SK-N-SH (cell line): ENCODE measurements around the gene BCL2L15. TPM values are rescaled to one million over a fixed set of nuclear protein-coding genes. Genes with fewer than 3 reads are reported as not detected.

Experiments used
- CTCF ChIA-PET: fragments of 300-600, 350-600 bp; formaldehyde crosslinking; extraction: SDS; loops from one replicate; lab custom pipeline; 2021; lab: Yijun Ruan, JAX
- POLR2A ChIA-PET: fragments of 350-600 bp; sonication (Branson Sonifier 250); formaldehyde crosslinking; extraction: SDS; loops from one replicate; lab custom pipeline; 2020; ENCODE audit warnings: antibody characterized with exemption, inconsistent platforms; lab: Yijun Ruan, JAX
- DNase-seq: peaks from one replicate; pipeline ENCODE4 v3.0.0; 2012
- H2AFZ ChIP-seq: fragments of 200-600 bp; sonication (generic); 2 replicates; pipeline ENCODE4 v1.8.1; 2016; ENCODE audit warnings: antibody characterized with exemption, mild to moderate bottlenecking, low read depth
- H3F3A ChIP-seq: fragments of 200-600 bp; sonication (generic); replicated peaks from 2 replicates; pipeline ENCODE3; 2016; ENCODE audit warnings: antibody characterized with exemption, mild to moderate bottlenecking; ENCODE audit not compliant: insufficient read depth
- H3K27ac ChIP-seq, 2 experiments: fragments of 200-500 bp in 1 of 2; fragments of 200-600 bp in 1 of 2; sonication (Bioruptor generic) in 1 of 2; sonication (generic), shearing (Covaris generic) in 1 of 2; 2 replicates each; pipeline versions ENCODE4 v1.5.1 to v1.6.1; 2014 to 2016; ENCODE audit warnings: low read depth in 2 of 2, inconsistent platforms in 1 of 2, low read length in 1 of 2, mild to moderate bottlenecking in 1 of 2, mixed read lengths in 1 of 2
- H3K27me3 ChIP-seq: fragments of 200-600 bp; sonication (generic), shearing (Covaris generic); 2 replicates; pipeline ENCODE4 v1.6.1; 2016; ENCODE audit warnings: mixed run types; ENCODE audit not compliant: insufficient read depth
- H3K36me3 ChIP-seq, 2 experiments: fragments of 200-500 bp in 1 of 2; fragments of 200-600 bp in 1 of 2; sonication (Bioruptor generic) in 1 of 2; sonication (generic) in 1 of 2; replicated peaks in 1 of 2; 2 replicates each; pipeline versions ENCODE3 to v1.5.1; 2014 to 2016; ENCODE audit warnings: low read length in 1 of 2, mild to moderate bottlenecking in 1 of 2; ENCODE audit not compliant: insufficient read depth in 2 of 2, control insufficient read depth in 1 of 2
- H3K4me1 ChIP-seq, 2 experiments: fragments of 200-500 bp in 1 of 2; fragments of 200-600 bp in 1 of 2; sonication (Bioruptor generic) in 1 of 2; sonication (generic), shearing (Covaris generic) in 1 of 2; 2 replicates each; pipeline versions ENCODE4 v1.5.1 to v1.6.1; 2014 to 2016; ENCODE audit warnings: low read depth in 1 of 2, low read length in 1 of 2, mixed run types in 1 of 2; ENCODE audit not compliant: insufficient read depth in 2 of 2, control insufficient read depth in 1 of 2
- H3K4me2 ChIP-seq: fragments of 200-600 bp; sonication (generic), shearing (Covaris generic); 2 replicates; pipeline ENCODE4 v1.6.1; 2017; ENCODE audit warnings: mixed run types
- H3K4me3 ChIP-seq, 2 experiments: fragments of 200-500 bp in 1 of 2; fragments of 200-600 bp in 1 of 2; sonication (Bioruptor generic) in 1 of 2; sonication (generic), shearing (Covaris generic) in 1 of 2; 2 replicates each; pipeline versions ENCODE4 v1.5.1 to v1.8.1; 2014 to 2016; ENCODE audit warnings: low read depth in 2 of 2, inconsistent platforms in 1 of 2, low read length in 1 of 2, mild to moderate bottlenecking in 1 of 2, mixed read lengths in 1 of 2, moderate library complexity in 1 of 2
- H3K79me2 ChIP-seq: fragments of 200-600 bp; sonication (generic); 2 replicates; pipeline ENCODE4 v1.8.1; 2017; ENCODE audit warnings: mild to moderate bottlenecking; ENCODE audit not compliant: insufficient read depth
- H3K9ac ChIP-seq: fragments of 200-600 bp; sonication (generic); 2 replicates; pipeline ENCODE4 v1.6.1; 2017; ENCODE audit warnings: mixed run types
- H3K9me2 ChIP-seq: fragments of 200-600 bp; sonication (generic); 2 replicates; pipeline ENCODE4 v1.6.1; 2017; ENCODE audit warnings: mixed run types
- H3K9me3 ChIP-seq: fragments of 200-600 bp; sonication (generic); 2 replicates; pipeline ENCODE4 v1.6.1; 2017; ENCODE audit warnings: mixed run types, mild to moderate bottlenecking, moderate library complexity
- H4K20me1 ChIP-seq: fragments of 200-600 bp; sonication (generic); 2 replicates; pipeline ENCODE4 v1.6.1; 2017; ENCODE audit warnings: mild to moderate bottlenecking, mixed run types; ENCODE audit not compliant: insufficient read depth
- CTCF ChIP-seq: fragments of 200-600 bp; sonication (generic); IDR thresholded peaks from 2 replicates; pipeline ENCODE4 v1.6.1; 2017; ENCODE audit warnings: antibody characterized with exemption, mild to moderate bottlenecking, moderate library complexity
- ELF1 ChIP-seq: IDR thresholded peaks from 2 replicates; pipeline ENCODE4 v1.4.0; 2012
- MEF2A ChIP-seq: IDR thresholded peaks from 2 replicates; pipeline ENCODE4 v1.4.0; 2012; ENCODE audit warnings: low read depth, borderline replicate concordance
- MXI1 ChIP-seq: IDR thresholded peaks from 2 replicates; pipeline ENCODE4 v1.6.1; 2012; ENCODE audit warnings: mild to moderate bottlenecking, low read depth, low read length, improper control_type of control experiment
- NFIC ChIP-seq: IDR thresholded peaks from 2 replicates; pipeline ENCODE4 v1.4.0; 2012; ENCODE audit warnings: borderline replicate concordance
- REST ChIP-seq: IDR thresholded peaks from 2 replicates; pipeline ENCODE4 v1.6.1; 2012; ENCODE audit warnings: mild to moderate bottlenecking, low read depth, low read length, moderate library complexity
- TAF1 ChIP-seq: IDR thresholded peaks from 2 replicates; pipeline ENCODE4 v1.6.1; 2012; ENCODE audit warnings: low read depth, mild to moderate bottlenecking, low read length, moderate library complexity, borderline replicate concordance
- USF2 ChIP-seq: fragments of 150-350 bp; IDR thresholded peaks from 2 replicates; pipeline ENCODE4 v1.6.1; 2017; ENCODE audit warnings: antibody characterized with exemption, low read length, low read depth, borderline replicate concordance
- WGBS: methylation state at CpG from one replicate; pipeline ENCODE4 v1.1.6; 2017; ENCODE audit warnings: low lambda C conversion rate; 5-methylcytosine and 5-hydroxymethylcytosine counted together
- polyA plus RNA-seq, 3 experiments: library from polyadenylated mRNA; depleted of rRNA; stranded (reverse); fragments of >200 nt; gene quantifications; 2 replicates each; pipeline ENCODE4 v1.2.3, GENCODE V29; 2012

Gene BCL2L15
- polyA plus RNA-seq, 1 of the 3 experiments (the other 2 are of a cell fraction) = 0.02 TPM

- TF ChIP-seq USF2 = no peak
- TF ChIP-seq MEF2A = no peak
- TF ChIP-seq ELF1 = no peak
- TF ChIP-seq MXI1 = no peak
- TF ChIP-seq TAF1 = no peak
- no peak for TF ChIP-seq REST
These were observed 43.2 kb upstream of the BCL2L15 start (continued) for GRCh38 chr1:113930499-113931161.

GRCh38 chr1:113929750-113930498 lies 42.5 kb upstream of the BCL2L15 start:
- Histone ChIP-seq H3K4me3 (peak overlapping the region; percentile 93 to 99), H3K4me1 (peaks cover 8 to 22% of the 10 kb centered on the region in 2 experiments), H3K27ac (peak overlapping the region; percentile 53 to 89)
- DNase-seq = no peak
- WGBS = 2% methylated on average over 11 of the region's 64 CpGs
- peak; percentile 25; the same call in 1 of the 2 replicates for TF ChIP-seq CTCF
- no peak for TF ChIP-seq NFIC
- TF ChIP-seq, all 33 proteins: peak for 1
- no peaks in the 10 kb centered on the region for H3K9me2 ChIP-seq
- peaks cover 56% of the 10 kb centered on the region for H3K79me2 ChIP-seq
- H2AFZ ChIP-seq = 0 out of 2 replicates have a peak overlapping the region, but pooled peaks have one; percentile 98
- peak overlapping the region; percentile 98 for H3K9ac ChIP-seq
- H3F3A ChIP-seq = no peaks in the 10 kb centered on the region
- no peaks in the 10 kb centered on the region for H3K9me3 ChIP-seq
- no peaks in the 10 kb centered on the region for H3K27me3 ChIP-seq
- ChIA-PET POLR2A (interaction anchor here (1.6 to 2.9 kb wide), 2 partner anchors 25 to 171 kb away, joined by 4 to 21 read pairs; partner anchors contain the start of genes AP4B1, DCLRE1B and PHTF1), CTCF (interaction anchor here (0.7 to 3.2 kb wide), 15 partner anchors 9 to 247 kb away, joined by 3 to 19 read pairs (median 5); partner anchors contain the start of genes AP4B1, DCLRE1B, OLFML3 and RSBN1)
- peaks cover 43% of the 10 kb centered on the region for H4K20me1 ChIP-seq
- no peaks in the 10 kb centered on the region for H3K36me3 ChIP-seq
- peak overlapping the region; percentile 95 for H3K4me2 ChIP-seq
